Measurements from ENCODE around the gene C11orf86.
"Not testable (repeated sequence)": the region's sequence is repeated elsewhere in the genome, so short reads cannot be mapped to it uniquely, and the experiment has no call there.

DNA sequence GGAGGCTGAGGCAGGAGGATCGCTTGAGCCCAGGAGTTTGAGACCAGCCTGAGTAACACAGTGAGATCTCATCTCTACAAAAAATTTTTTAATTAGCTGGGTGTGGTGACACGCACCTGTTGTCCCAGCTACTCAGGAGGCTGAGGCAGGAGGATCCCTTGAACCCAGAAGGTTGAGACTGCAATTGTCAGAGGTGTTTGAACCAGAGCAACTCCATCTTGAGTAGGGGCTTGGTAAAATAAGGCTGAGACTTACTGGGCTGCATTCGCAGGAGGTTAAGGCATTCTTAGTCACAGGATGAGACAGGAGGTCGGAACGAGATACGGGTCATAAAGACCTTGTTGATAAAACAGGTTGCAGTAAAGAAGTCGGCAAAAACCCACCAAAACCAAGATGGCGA is 30.1 kb downstream of the C11orf86 start:
- TF ChIP-seq, protein P1, sequence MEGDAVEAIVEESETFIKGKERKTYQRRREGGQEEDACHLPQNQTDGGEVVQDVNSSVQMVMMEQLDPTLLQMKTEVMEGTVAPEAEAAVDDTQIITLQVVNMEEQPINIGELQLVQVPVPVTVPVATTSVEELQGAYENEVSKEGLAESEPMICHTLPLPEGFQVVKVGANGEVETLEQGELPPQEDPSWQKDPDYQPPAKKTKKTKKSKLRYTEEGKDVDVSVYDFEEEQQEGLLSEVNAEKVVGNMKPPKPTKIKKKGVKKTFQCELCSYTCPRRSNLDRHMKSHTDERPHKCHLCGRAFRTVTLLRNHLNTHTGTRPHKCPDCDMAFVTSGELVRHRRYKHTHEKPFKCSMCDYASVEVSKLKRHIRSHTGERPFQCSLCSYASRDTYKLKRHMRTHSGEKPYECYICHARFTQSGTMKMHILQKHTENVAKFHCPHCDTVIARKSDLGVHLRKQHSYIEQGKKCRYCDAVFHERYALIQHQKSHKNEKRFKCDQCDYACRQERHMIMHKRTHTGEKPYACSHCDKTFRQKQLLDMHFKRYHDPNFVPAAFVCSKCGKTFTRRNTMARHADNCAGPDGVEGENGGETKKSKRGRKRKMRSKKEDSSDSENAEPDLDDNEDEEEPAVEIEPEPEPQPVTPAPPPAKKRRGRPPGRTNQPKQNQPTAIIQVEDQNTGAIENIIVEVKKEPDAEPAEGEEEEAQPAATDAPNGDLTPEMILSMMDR (IDR thresholded peaks at IDR 0.05) = not testable (repeated sequence)
- not testable (repeated sequence) for TF ChIP-seq POLR2A (IDR thresholded peaks at IDR 0.05)

Measured in testis (tissue), 2 donors.